Non-pigmented ciliary epithelial cell (primary cell): Measurements from ENCODE around the gene TCF12.
A peak's percentile ranks its signal among the peaks of the same experiment; 100 is the strongest.
"Not testable (repeated sequence)": the region's sequence is repeated elsewhere in the genome, so short reads cannot be mapped to it uniquely, and the experiment has no call there.

Experiments used
- DNase-seq: peaks from one replicate; pipeline ENCODE4 v3.0.0-alpha.2; 2010; ENCODE audit warnings: low read depth

The TCF12 gene

DNA sequence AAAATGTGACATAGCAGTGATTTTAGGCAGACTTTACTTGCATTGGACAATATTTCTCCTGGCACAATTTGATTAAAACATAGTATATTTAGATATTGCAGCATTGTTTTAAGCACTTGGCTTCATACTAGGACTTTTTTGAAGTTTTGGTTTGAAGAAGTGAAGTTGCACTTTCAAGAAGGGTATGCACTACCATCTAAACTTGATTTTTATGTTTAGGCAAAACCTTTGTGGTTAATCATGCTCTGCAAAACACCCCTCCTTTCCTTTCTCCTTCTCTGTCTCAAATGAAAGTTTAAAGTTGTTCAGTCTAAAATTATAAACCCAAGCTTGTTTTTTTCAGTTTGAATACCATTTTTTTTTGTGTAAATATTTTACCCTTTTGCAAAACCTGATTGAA is 173.8 kb downstream of the TCF12 start:
- no peak for DNase-seq

DNA sequence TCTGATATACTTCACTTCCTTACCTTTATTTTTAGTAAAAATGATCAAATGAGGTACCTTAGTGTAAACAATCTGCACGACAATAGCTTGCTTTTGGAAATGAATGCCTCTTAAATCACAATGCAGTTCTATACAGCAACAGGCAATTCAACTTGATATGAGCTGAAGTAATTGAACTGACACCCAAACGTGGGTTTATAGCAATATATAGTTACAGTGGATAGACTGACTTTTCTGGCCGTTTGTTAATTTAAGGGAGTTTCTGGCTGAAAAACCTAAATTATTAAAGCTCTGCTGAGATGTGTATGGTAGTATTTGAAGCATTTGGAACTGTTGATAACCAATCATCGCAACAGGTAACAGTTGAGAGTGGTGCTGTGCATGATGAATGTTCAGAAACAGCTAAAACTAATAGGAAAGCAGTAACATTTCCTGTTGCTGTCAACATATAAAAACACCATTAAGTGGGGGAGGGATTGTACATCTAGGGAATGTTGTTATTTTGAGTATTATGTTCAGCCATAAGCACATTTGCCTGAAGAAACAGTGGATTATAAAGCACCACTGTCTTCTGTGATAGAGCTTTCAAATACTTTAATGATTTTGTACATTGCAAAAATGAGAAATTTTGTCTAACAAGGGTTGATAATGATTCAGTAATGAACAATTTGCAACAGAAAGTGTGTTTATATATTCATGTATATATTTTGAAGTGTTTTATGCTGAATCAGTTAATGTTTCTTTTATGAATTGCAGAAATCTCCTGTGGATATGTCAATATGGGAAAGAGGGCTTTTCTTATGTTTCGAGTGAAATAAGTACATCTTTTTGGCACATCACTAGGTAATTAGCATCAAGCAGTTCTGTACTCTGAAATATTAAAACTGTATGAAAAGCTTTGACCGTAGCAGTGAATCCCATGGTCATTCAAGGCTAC is 176.1 kb downstream of the TCF12 start:
- DNase-seq = no peak

DNA sequence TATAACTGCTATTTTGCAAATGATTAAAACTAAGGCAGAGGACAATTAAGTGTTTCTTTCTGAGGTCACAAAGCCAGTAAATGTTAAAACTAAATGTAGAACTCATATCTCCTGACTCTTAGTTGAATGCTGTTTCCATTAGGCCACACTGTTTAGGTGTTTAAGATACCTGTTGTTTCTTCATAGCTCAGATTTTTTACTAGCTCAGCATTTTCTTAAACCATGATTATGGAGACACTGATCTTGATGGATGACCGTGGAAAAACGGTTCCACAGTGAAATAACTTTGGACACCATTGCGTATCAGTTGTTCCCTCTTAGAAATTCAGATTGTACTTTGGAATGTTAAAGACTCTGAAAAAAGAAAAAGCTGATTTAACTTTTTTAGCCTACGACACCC is 177.5 kb downstream of the TCF12 start:
- DNase-seq = no peak

DNA sequence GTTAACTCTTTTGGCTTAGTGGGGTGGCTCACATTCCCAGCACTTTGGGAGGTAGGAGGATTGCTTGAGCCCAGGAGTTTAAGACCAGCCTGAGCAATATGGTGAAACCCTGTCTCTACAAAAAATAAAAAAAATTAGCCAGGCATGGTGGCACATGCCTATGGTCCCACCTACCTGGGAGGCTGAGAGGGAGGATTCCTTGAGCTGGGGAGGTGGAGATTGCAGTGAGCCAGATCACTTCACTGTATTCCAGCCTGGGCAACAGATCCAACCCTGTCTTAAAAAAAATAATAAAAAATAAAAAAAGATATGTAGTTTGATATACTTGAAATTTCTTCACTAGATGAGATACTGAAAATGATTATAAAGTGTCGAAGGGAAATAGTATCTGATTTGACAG is 178.8 kb downstream of the TCF12 start:
- DNase-seq = no peak

DNA sequence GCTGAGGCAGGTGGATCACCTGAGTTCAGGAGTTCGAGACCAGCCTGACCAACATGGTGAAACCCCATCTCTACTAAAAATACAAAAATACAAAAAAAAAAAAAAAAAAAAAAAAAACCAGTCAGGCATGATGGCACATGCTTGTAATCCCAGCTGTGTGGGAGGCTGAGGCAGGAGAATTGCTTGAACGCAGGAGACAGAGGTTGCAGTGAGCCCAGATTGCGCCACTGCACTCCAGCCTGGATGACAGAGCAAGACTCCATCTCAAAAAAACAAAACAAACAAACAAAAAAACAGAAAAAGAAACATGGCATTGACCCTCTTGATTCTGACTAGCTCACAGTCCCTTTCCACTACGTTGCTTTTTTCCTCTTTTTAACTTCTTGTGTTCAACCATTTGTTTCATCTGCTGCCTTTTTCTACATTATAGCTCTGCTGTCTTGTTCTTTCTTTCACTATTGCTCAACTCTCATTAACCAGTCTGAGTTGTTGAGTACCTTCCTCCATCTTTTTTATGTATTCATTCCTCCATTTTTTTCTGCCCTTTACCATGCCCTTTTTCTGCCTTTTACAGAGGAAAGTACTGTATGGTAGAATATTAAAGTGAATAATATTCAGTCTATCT is 179.6 kb downstream of the TCF12 start:
- DNase-seq = not testable (repeated sequence)

DNA sequence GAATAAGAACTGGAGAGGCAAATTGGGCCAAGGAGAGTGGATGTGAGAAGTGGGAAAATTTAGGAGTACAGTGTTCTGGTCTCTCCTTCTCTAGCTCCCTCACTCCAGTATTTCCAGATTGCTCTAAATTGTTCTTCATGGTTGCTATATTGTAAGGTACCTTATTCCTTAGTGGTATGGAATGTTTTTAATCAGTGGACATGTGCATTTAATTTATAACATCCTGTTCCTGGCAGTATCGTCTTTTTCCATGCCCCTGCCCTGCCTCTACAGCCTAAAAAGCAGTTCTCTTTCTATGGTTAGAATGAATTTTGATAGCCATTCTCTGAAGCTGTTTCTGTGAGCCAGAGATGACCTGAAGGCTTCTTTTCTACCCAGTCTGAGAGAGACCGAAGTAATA is 180.5 kb downstream of the TCF12 start:
- DNase-seq = no peak

DNA sequence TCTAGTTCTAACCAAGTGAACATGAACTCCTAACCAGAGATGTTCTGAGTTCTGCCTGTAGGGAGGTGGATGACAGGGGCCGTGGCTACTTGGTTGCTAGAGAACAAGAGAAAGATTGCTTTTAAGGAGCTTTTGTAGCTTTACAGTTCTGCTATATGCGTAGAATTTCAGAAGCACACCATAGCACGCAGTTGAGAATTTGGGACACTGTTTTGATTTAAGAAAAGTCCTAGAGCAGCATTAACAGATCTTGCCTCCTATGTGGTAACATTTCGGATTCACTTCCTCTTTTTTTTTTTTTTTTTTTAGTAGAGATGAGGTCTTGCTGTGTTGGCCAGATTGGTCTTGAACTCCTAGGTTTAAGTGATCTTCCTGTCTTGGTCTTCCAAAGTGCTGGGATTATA is 181.7 kb downstream of the TCF12 start:
- no peak for DNase-seq

DNA sequence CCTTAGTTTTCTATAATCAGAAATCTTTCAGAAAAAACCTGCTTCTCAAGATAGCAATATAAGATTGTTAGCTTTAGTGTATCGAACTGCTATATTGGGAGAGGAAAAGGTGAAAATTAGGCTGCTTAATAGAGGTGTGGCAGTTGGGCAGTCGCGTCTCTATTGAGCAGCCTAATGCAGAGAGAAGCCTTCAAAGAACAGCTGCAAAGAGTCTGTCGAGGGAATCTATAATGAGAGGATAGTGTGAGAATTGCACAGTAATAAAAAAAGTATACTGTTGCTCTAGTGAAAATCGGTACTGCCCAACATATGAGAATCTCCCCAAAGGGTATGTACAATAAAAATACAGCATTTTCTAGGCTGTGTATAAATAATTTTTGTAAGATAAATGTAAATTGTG is 184.4 kb downstream of the TCF12 start:
- DNase-seq = no peak

DNA sequence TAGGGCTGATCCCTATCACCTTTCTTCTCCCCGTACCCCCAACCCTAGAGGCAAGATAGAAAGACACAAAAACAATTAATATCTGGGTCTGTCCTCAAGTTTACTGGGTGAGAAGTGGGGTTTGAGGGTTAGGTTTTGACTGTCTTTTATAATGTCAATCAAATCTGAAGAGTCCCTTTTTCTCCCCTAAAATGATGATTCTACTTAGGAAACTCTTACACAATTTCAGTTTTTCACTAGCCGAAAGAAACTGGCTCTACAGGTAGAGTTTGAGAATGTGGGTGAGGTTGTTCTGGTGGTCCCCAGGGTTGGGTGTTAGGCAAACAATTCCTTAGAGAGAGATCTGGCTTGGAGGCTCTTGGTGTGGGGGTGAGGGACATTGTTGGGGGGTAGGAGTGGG is 189.9 kb downstream of the TCF12 start:
- DNase-seq = no peak

DNA sequence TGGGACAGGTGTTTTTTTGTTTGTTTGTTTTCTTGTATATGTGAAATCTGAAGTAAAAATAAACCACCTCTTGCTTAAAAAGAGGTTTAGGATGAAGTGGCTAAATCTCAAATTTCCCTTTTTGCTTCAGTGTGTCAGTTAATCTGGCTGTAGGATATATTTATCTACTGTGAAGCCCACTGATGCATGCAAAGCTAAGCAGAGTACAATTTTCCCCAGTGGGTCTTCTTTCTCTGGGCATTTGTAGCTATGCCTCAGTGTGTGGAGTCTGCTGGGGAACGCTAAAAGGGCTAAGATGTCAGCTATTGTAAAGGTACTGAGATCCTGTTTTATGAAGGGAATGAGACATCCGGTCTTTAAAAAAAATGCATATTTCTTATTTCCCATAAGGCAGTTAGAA is 190.6 kb downstream of the TCF12 start:
- no peak for DNase-seq

DNA sequence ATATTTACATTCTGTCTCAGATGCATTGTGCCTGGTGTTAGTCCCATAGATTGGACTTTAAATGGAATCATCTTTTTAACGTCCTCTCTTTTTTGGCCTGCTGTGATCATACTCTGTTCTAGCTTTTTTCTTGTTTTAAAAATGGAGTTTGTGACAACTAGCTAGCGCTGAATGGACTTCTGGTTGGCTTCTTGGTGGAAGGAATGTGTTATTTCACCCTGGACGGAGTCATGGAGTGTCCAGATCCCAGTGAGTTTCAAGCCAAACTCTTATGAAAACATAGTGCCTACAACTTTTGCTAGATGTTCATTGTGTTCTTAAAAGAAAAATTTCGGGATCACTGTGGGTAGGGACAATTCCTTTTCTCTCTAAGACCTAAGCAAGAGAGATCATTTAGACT is 192.6 kb downstream of the TCF12 start:
- no peak for DNase-seq

DNA sequence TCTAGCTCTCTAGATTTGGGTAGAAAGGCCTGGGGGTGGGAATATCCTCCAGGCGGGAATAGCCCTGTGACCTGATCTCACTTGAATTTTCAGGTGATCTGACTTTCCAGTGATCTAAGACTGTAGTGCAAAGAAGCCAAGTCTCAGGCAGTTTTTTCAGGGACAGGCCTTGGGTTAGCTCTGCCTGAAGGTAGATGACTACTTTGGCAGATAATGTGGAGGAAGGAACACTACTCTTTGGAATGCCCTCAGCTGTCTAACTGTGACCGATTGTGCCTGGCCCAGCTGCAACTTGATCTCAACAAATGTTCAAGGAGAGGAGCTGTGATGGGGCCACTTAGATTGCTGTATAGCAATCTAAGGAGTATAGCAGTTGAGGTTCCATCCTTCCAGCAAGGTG is 193.7 kb downstream of the TCF12 start:
- no peak for DNase-seq

DNA sequence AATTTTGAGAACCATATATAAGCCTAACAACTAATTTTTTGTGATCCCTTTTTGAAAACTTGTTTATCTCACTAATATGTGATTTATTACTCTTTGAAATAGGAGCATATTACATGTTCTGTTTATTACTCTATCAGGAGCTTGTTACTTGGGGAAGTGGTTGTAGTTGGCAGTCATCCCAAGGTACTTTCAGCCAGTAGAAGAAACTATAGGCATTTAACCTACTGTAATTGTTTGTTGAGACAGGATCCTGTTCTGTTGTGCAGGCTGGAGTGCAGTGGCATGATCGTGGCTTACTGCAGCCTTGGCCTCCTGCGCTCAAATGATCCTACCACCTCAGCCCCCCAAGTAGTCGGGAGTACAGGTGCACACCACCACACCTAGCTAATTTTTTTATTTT is 195.6 kb downstream of the TCF12 start:
- DNase-seq = peak; percentile 17

DNA sequence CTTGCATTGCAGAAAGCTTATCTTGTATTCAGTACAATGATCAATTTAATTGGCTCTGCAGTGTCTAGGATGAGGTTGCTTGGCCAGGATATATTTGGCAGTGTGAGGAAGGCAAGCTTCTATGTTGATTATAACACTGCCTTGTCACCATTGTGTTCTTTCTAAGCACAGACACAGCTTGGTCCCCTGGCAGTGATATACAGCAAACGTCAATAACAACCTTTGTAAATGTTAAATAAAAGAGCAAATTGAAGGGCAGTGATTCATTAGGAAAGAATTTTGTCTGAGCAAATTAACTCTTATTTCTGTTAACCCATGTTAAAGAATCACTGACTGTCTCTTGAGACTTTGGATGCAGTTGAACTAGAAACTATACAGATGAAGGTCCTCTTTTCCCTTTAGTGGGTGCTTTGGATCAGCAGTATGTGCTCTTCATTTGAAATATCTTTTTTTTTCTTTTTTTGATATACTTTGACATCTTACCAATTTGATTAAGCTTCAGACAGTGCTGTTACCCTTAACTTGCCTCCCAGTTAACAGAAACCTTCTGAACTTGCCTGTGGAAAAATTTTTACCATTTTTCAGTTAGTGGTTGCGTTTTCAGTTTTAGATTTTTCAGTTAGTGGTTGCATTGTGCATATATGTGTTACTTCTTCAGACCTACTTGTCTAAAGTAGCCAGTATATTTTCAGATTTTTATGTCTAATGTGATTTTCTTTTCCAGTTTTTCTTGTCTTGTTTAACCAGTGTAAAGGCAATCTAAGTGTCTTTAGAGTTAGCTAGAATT is 199.8 kb downstream of the TCF12 start:
- DNase-seq = peak; percentile 9

DNA sequence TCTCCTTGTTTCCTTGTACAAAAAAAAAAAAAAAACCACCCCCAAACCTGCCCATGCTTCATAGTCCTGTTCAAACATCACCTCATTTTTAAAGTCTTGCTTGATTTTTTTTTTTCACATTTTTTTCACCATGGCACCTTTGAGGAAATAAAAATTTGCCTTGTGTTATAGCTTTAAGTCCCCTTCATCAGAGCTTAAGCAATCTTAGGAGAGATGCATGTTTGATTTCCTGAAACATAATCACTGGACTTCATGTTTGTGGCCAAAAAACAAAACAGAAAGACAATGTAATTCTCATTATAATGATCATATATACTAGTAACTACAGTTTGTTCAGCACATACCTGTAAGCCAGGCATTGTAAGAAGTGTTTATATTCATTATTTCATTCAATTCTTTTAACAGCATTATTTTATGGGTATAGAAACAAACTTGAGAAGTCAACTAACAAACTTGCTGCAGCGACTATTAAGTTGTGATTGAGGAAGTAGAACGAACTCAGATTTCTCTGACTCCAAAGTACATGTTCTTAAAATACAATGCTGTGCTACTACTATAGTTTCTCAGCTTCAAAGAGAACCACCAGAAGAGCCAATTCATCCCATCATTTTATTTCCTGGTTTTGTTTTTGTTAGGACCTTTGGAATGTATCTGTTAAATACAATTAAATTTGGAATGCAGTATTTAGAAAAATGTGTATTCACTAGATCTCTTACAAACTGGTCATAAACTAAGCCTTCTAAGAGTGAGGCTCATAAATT is 203.8 kb downstream of the TCF12 start:
- no peak for DNase-seq

DNA sequence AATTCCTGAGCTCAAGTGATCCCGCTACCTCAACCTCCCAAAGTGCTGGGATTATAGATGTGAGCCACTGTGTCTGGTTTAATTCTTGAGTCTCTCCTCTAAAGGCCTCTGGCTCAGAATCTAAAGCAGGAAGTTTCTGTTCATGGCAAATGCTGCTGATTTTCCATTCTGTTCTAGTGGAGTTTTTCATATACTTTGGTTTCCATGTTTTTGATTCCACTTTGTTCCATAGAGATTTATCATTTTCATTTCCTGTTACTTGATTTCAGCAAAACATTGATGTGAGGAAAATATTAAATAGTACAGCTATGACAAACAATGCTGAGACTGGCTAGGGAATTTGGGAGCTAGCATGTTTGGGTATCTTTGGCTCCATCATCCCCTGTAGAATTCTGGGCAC is 205.6 kb downstream of the TCF12 start:
- no peak for DNase-seq

DNA sequence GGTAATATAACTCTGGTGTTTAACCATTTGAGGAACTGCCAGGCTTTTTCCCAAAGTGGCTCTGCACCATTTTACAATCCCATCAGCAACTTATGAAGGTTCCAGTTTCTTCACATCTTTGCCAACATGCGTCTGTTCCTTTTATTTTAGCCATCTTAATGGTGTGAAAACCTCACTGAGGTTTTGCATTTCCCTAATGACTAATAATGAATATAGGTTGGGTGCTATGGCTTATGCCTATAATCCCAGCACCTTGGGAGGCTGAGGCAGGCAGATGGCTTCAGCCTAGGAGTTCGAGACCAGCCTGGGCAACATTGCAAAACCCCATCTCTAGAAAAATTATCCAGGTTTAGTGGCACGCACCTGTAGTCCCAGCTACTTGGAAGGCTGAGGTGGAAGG is 210.6 kb downstream of the TCF12 start:
- no peak for DNase-seq

DNA sequence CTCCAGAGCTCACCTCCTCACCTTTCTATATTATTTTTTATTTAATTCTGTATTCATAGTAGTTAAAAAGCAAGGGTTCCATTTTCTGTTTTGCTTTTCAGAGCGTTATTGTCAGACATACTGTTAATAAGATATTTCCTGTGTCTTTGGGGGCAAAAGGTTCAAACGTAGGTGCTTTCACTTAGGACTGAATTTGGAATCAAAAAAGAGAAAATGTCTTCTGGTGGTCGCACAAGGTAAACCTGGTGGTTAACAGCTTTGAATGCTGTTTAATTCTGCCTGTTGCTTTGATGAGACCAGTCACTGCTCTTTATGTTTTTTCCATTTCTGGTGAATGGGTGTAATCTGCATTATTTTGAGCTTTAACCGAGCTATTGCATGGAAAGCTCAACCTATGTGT is 212.5 kb downstream of the TCF12 start:
- DNase-seq = no peak

DNA sequence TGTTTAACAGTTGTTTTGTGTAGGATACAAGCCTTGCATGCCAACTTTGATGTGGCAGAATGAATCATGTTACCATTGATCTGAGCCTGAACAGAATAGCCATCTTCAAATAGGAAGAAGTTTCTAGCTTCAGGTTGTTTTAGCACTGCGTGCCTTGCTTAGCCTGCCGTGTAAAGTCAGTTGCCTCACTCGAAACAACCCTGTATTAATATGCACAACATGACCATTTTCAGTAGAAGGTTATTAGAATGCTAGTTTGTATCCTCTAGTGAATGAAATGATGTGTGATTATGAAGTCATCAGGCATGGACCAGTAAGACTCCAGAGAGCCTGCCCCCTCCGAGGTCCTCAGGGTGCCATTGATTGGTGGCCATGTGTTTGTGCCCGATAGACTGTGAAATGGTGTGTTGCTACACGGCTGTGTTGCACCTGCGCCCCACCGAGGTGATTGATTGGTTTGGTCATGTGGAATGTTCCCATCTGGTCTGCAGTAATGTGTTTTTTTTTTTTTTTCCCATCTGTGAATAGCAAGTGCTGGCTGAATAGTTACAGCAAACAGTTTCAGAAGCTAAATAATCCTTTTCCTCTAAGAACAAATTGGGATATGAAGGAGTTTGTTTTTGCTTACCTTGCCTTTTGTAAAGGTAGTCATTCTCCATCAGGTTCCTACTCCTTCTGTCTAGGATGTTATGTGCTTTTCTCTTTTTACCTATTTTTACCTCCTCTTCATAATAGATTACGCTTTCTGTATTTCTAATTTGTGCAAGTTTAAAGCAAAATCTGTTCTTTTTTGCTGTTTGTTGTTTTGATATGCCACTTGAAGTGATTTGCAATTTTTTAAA is 214.9 kb downstream of the TCF12 start:
- peak; percentile 22 for DNase-seq

DNA sequence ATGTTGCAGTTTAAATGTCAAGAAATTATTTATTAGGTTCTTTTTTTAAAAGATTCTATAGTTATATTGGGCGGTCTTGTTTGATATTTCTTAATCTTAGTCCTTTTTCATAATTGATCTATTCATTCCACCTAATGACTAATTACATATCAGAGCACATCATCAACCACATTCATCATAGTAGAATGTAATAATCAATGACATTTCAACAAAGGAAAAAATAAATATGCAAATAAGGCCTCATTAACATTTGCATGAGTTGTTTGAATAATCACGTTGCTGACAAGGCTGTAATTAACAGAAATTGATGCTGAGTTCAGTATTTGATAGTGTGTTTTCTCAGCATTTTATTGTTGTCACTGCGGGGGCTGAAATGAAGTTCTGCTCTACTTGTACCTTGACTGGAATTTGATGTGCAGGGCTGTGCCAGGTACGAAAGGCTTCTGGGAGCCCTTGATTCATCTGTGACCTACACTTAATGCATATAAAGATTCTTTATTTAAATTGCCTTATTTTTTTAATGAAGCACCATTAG is 215.7 kb downstream of the TCF12 start:
- DNase-seq = no peak

DNA sequence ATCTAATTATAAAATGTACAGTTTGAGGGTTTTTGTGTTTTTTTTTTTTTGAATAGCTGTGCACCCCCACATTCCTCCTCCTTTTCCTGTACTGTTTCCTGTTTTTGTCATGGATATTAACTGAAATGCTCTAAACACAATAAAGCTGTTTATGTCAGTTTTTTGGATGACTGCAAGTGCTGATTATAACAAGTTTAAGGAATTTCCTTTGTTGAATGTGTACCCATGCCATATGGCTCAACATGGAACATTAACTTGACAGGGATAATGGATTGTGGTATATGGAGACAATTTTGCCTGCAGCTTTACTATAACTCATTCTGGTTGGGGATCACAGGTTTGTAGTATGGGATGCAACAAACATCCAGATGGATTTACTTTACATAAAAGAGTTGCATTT is 216.4 kb downstream of the TCF12 start:
- DNase-seq = no peak
